ENCODE measurements around the gene MYO9A.
"Not testable (repeated sequence)": the region's sequence is repeated elsewhere in the genome, so short reads cannot be mapped to it uniquely, and the experiment has no call there.

The MYO9A gene

GRCh38 chr15:72110355-72110754 is 7.6 kb downstream of the MYO9A start:
- TF ChIP-seq CTCF (IDR thresholded peaks at IDR 0.05): no peak
- no peak overlapping the region for H3K4me3 ChIP-seq (ENCODE audit: low read depth in 1 of 2, low read length in 1 of 2)
- H3K27me3 ChIP-seq: no peaks in the 10 kb centered on the region
- no peak overlapping the region for H3K27ac ChIP-seq
- no peaks in the 10 kb centered on the region for H3K36me3 ChIP-seq
- H3K9me3 ChIP-seq: no peaks in the 10 kb centered on the region
- no peaks in the 10 kb centered on the region for H3K4me1 ChIP-seq (ENCODE audit: control insufficient read depth in 1 of 2, insufficient read depth in 1 of 2, low read depth in 1 of 2, low read length in 1 of 2)

- Histone ChIP-seq H3K4me1 (ENCODE audit: control insufficient read depth in 1 of 2, insufficient read depth in 1 of 2, low read depth in 1 of 2, low read length in 1 of 2) (peaks cover 7 to 8% of the 10 kb centered on the region in 2 experiments), H3K27me3 (no peaks in the 10 kb centered on the region), H3K9me3 (no peaks in the 10 kb centered on the region), H3K27ac (no peak overlapping the region), H3K36me3 (no peaks in the 10 kb centered on the region), H3K4me3 (ENCODE audit: low read depth in 1 of 2, low read length in 1 of 2) (no peak overlapping the region)
- no peak for TF ChIP-seq CTCF (IDR thresholded peaks at IDR 0.05)
These were observed 11.9 kb downstream of the MYO9A start for GRCh38 chr15:72106068-72106467.

- Histone ChIP-seq H3K36me3 (no peaks in the 10 kb centered on the region), H3K27me3 (no peaks in the 10 kb centered on the region), H3K9me3 (no peaks in the 10 kb centered on the region), H3K4me1 (ENCODE audit: control insufficient read depth in 1 of 2, insufficient read depth in 1 of 2, low read depth in 1 of 2, low read length in 1 of 2) (peaks cover 7 to 8% of the 10 kb centered on the region in 2 experiments), H3K27ac (no peak overlapping the region), H3K4me3 (ENCODE audit: low read depth in 1 of 2, low read length in 1 of 2) (no peak overlapping the region)
- TF ChIP-seq CTCF (IDR thresholded peaks at IDR 0.05): no peak
These were observed 12.8 kb downstream of the MYO9A start for GRCh38 chr15:72105111-72105510.

GRCh38 chr15:72100551-72100950 is 17.4 kb downstream of the MYO9A start:
- H3K4me3 ChIP-seq (ENCODE audit: low read depth in 1 of 2, low read length in 1 of 2); H3K4me1 ChIP-seq (ENCODE audit: control insufficient read depth in 1 of 2, insufficient read depth in 1 of 2, low read depth in 1 of 2, low read length in 1 of 2); H3K36me3 ChIP-seq; H3K27me3 ChIP-seq; H3K9me3 ChIP-seq; H3K27ac ChIP-seq: not testable (repeated sequence)

GRCh38 chr15:72099155-72099554 is 18.8 kb downstream of the MYO9A start:
- Histone ChIP-seq H3K4me3 (ENCODE audit: low read depth in 1 of 2, low read length in 1 of 2) (no peak overlapping the region), H3K27ac (no peak overlapping the region), H3K9me3 (no peaks in the 10 kb centered on the region), H3K36me3 (no peaks in the 10 kb centered on the region), H3K4me1 (ENCODE audit: control insufficient read depth in 1 of 2, insufficient read depth in 1 of 2, low read depth in 1 of 2, low read length in 1 of 2) (peaks cover 5 to 6% of the 10 kb centered on the region in 2 experiments), H3K27me3 (no peaks in the 10 kb centered on the region)
- no peak for TF ChIP-seq CTCF (IDR thresholded peaks at IDR 0.05)

GRCh38 chr15:72098040-72098439 is 19.9 kb downstream of the MYO9A start:
- H3K4me3 ChIP-seq (ENCODE audit: low read depth in 1 of 2, low read length in 1 of 2): no peak overlapping the region
- TF ChIP-seq CTCF (IDR thresholded peaks at IDR 0.05): no peak
- no peak overlapping the region for H3K27ac ChIP-seq

More at GRCh38 chr15:72098040-72098439, 19.9 kb downstream of the MYO9A start:
- H3K9me3 ChIP-seq: no peaks in the 10 kb centered on the region
- H3K27me3 ChIP-seq: no peaks in the 10 kb centered on the region
- H3K4me1 ChIP-seq (ENCODE audit: control insufficient read depth in 1 of 2, insufficient read depth in 1 of 2, low read depth in 1 of 2, low read length in 1 of 2): no peaks in the 10 kb centered on the region
- no peaks in the 10 kb centered on the region for H3K36me3 ChIP-seq
